OCI-LY1 (cell line): ENCODE data around the gene PTRHD1.
A peak's percentile ranks its signal among the peaks of the same experiment; 100 is the strongest.

Experiments used
- H2AFZ ChIP-seq: fragments of 200-600 bp; sonication (generic), shearing (Covaris generic); 2 replicates; pipeline ENCODE4 v1.6.0; 2014; ENCODE audit warnings: antibody characterized with exemption, mild to moderate bottlenecking, low read length
- H3F3A ChIP-seq: fragments of 200-600 bp; sonication (generic), shearing (Covaris generic); 2 replicates; pipeline ENCODE4 v1.6.0; 2014; ENCODE audit warnings: mild to moderate bottlenecking, antibody characterized with exemption, low read length, moderate library complexity; ENCODE audit not compliant: insufficient read depth
- H3K27ac ChIP-seq: fragments of 200-600 bp; sonication (generic); 2 replicates; pipeline ENCODE4 v1.5.1; 2014; ENCODE audit warnings: low read length, mixed run types, mild to moderate bottlenecking, low read depth; ENCODE audit not compliant: poor library complexity, severe bottlenecking
- H3K27me3 ChIP-seq: fragments of 200-600 bp; sonication (generic); 2 replicates; pipeline ENCODE4 v1.6.0; 2014; ENCODE audit warnings: antibody characterized with exemption, mild to moderate bottlenecking, low read length, moderate library complexity; ENCODE audit not compliant: insufficient read depth
- H3K36me3 ChIP-seq: fragments of 200-600 bp; sonication (generic); 2 replicates; pipeline ENCODE4 v1.6.1; 2014; ENCODE audit warnings: mild to moderate bottlenecking, antibody characterized with exemption, low read length, moderate library complexity, mixed read lengths; ENCODE audit not compliant: insufficient read depth
- H3K4me1 ChIP-seq: fragments of 200-600 bp; sonication (generic); 2 replicates; pipeline ENCODE4 v1.5.1; 2014; ENCODE audit warnings: mild to moderate bottlenecking, low read length, moderate library complexity; ENCODE audit not compliant: insufficient read depth, severe bottlenecking
- H3K4me2 ChIP-seq: fragments of 200-600 bp; sonication (generic), shearing (Covaris generic); 2 replicates; pipeline ENCODE4 v1.6.1; 2014; ENCODE audit warnings: low read length
- H3K4me3 ChIP-seq: fragments of 200-600 bp; sonication (generic); 2 replicates; pipeline ENCODE4 v1.5.1; 2014; ENCODE audit warnings: low read length, low read depth, mild to moderate bottlenecking, mixed read lengths; ENCODE audit not compliant: poor library complexity, severe bottlenecking
- H3K79me2 ChIP-seq: fragments of 200-600 bp; shearing (Covaris generic); 2 replicates; pipeline ENCODE4 v1.6.1; 2016; ENCODE audit warnings: mixed run types, low read length, mixed read lengths; ENCODE audit not compliant: insufficient read depth
- H3K9ac ChIP-seq: fragments of 200-600 bp; sonication (generic), shearing (Covaris generic); 2 replicates; pipeline ENCODE4 v1.6.1; 2014; ENCODE audit warnings: mild to moderate bottlenecking, low read length, mixed read lengths
- H3K9me2 ChIP-seq: fragments of 200-600 bp; sonication (generic), shearing (Covaris generic); 2 replicates; pipeline ENCODE4 v1.6.1; 2014; ENCODE audit warnings: low read depth, mild to moderate bottlenecking, low read length, mixed read lengths
- H3K9me3 ChIP-seq: fragments of 200-600 bp; shearing (Covaris generic); 2 replicates; pipeline ENCODE4 v1.6.1; 2014; ENCODE audit warnings: low read length, mixed read lengths
- H4K20me1 ChIP-seq: fragments of 200-600 bp; sonication (generic), shearing (Covaris generic); 2 replicates; pipeline ENCODE4 v1.6.0; 2016; ENCODE audit warnings: mild to moderate bottlenecking, low read length; ENCODE audit not compliant: insufficient read depth
- CTCF ChIP-seq: fragments of 200-600 bp; sonication (generic), shearing (Covaris generic); IDR thresholded peaks from 2 replicates; pipeline ENCODE4 v1.5.1; 2017; ENCODE audit warnings: mild to moderate bottlenecking, antibody characterized with exemption, low read length, moderate library complexity, mixed read lengths
- EZH2 ChIP-seq: fragments of 200-600 bp; sonication (generic), shearing (Covaris generic); IDR thresholded peaks from 2 replicates; pipeline ENCODE4 v1.8.0; 2017; ENCODE audit warnings: borderline replicate concordance, mixed run types, mild to moderate bottlenecking, antibody characterized with exemption, low read length, moderate library complexity, mixed read lengths

PTRHD1 gene

GRCh38 chr2:24793761-24794435 lies 707 bp upstream of the PTRHD1 start:
- Histone ChIP-seq H3K9me2 (no peaks in the 10 kb centered on the region), H3F3A (no peaks in the 10 kb centered on the region), H3K27ac (peak overlapping the region; percentile 87), H3K9ac (peak overlapping the region; percentile 81), H3K9me3 (no peaks in the 10 kb centered on the region), H3K36me3 (peaks cover 38% of the 10 kb centered on the region), H3K4me1 (peaks cover 32% of the 10 kb centered on the region), H3K4me3 (peak overlapping the region; percentile 86), H3K4me2 (peak overlapping the region; percentile 81), H2AFZ (no peak overlapping the region), H3K27me3 (no peaks in the 10 kb centered on the region), H4K20me1 (no peaks in the 10 kb centered on the region), H3K79me2 (peaks cover 47% of the 10 kb centered on the region)
- TF ChIP-seq EZH2 (no peak), CTCF (no peak)

GRCh38 chr2:24792542-24792873 lies 683 bp downstream of the PTRHD1 start:
- H2AFZ ChIP-seq: no peak overlapping the region
- peaks cover 24% of the 10 kb centered on the region for H3K36me3 ChIP-seq
- H4K20me1 ChIP-seq: no peaks in the 10 kb centered on the region
- H3F3A ChIP-seq: no peaks in the 10 kb centered on the region
- peaks cover 38% of the 10 kb centered on the region for H3K79me2 ChIP-seq
- peak overlapping the region; percentile 87 for H3K27ac ChIP-seq
- peak overlapping the region; percentile 81 for H3K9ac ChIP-seq
- H3K4me1 ChIP-seq: peaks cover 32% of the 10 kb centered on the region
- peak overlapping the region; percentile 81 for H3K4me2 ChIP-seq
- TF ChIP-seq EZH2 (no peak), CTCF (no peak)
- no peaks in the 10 kb centered on the region for H3K27me3 ChIP-seq
- no peaks in the 10 kb centered on the region for H3K9me2 ChIP-seq
- no peaks in the 10 kb centered on the region for H3K9me3 ChIP-seq
- peak overlapping the region; percentile 86 for H3K4me3 ChIP-seq

- no peak overlapping the region for H3K4me3 ChIP-seq
- H4K20me1 ChIP-seq: no peaks in the 10 kb centered on the region
- no peak overlapping the region for H3K27ac ChIP-seq
- no peaks in the 10 kb centered on the region for H3K27me3 ChIP-seq
- no peaks in the 10 kb centered on the region for H3K9me2 ChIP-seq
- no peak for TF ChIP-seq CTCF
- TF ChIP-seq EZH2: no peak
- peaks cover 28% of the 10 kb centered on the region for H3K79me2 ChIP-seq
- no peaks in the 10 kb centered on the region for H3K9me3 ChIP-seq
- no peak overlapping the region for H3K9ac ChIP-seq
- H3K4me1 ChIP-seq: peaks cover 32% of the 10 kb centered on the region
- no peaks in the 10 kb centered on the region for H3F3A ChIP-seq
- H2AFZ ChIP-seq: no peak overlapping the region
- peaks cover 14% of the 10 kb centered on the region for H3K36me3 ChIP-seq
- 0 out of 2 replicates have a peak overlapping the region, but pooled peaks have one; percentile 81 for H3K4me2 ChIP-seq
Observed at GRCh38 chr2:24791452-24791851, 1.7 kb downstream of the PTRHD1 start.
